Astrocyte (in vitro differentiated cells and primary cell): ENCODE measurements around the gene ZFYVE28.

Experiments
- CTCF ChIP-seq: IDR thresholded peaks from 2 replicates; pipeline ENCODE4 v1.5.1; 2011; ENCODE audit warnings: low read depth, mild to moderate bottlenecking, inconsistent platforms, low read length, moderate library complexity; ENCODE audit not compliant: insufficient read depth
- EZH2 ChIP-seq: IDR thresholded peaks from 2 replicates; pipeline ENCODE4 v1.6.1; 2012; ENCODE audit warnings: mild to moderate bottlenecking, low read length, inconsistent platforms; ENCODE audit not compliant: insufficient read depth

DNA sequence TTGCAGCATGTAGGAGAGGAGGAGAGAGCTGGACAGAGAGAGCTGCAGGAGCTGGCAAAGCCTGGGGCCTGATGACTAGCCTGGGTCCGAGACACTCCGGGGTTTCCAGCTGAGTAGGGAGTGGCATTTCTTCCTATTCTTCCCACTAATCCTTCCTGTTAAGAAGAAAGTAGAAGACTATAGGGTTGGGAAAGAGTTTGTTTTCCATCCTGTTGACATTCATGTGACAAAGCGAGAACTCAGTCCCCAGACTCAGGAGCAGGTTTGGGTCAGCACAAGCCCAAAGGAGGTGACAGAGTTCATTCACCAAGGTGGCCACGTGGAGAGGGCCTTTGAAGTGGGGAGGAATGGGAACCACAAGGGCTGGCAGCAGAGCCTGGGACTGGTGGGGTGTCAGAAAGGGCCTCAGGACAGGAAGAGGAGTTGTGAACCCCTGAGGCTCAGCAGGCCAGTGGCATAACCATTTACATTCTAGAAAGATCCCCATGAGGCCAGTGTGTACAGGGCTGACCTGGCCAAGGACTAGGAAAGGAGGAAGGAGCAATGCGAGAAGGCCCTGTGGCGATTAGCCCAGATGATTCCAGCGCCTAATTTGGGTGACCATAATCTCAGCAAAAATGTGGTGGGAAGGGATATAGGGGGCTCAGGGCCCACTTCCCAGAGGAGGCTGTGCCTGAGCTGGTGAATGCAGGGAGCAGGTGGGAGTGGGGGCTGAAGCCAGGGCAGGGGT, 173.2 kb downstream of the ZFYVE28 start:
- TF ChIP-seq CTCF (no peak), EZH2 (no peak)
